Small intestine (tissue), 7 donors: ENCODE measurements around the gene TPRG1L. TPM values are rescaled to one million over a fixed set of nuclear protein-coding genes. Genes with fewer than 3 reads are reported as not detected.

ENCODE experiments used
- DNase-seq, 2 donors: peaks; one replicate each; pipeline versions ENCODE4 v3.0.0 to v3.0.0-alpha.2; 2013
- FAIRE-seq: peaks from 2 replicates; lab custom pipeline; 2012; peaks lifted over from hg19 to GRCh38; lab: Jason Lieb, UNC
- H3K27ac ChIP-seq, 3 donors: one replicate each; pipeline ENCODE4 v1.5.1; 2013; ENCODE audit warnings: low read length in 2 of 3, mild to moderate bottlenecking in 2 of 3, control low read depth in 1 of 3, inconsistent platforms in 1 of 3, low read depth in 1 of 3, moderate library complexity in 1 of 3
- H3K27me3 ChIP-seq, 3 donors: one replicate each; pipeline ENCODE4 v1.6.1; 2013; ENCODE audit warnings: low read length in 3 of 3, inconsistent platforms in 1 of 3; ENCODE audit not compliant: control insufficient read depth in 3 of 3, insufficient read depth in 3 of 3
- H3K36me3 ChIP-seq, 3 donors: one replicate each; pipeline ENCODE4 v1.6.1; 2013; ENCODE audit warnings: low read length in 3 of 3, inconsistent platforms in 1 of 3, low read depth in 1 of 3, mild to moderate bottlenecking in 1 of 3, moderate library complexity in 1 of 3; ENCODE audit not compliant: control insufficient read depth in 3 of 3, insufficient read depth in 2 of 3
- H3K4me1 ChIP-seq, 3 donors: one replicate each; pipeline ENCODE4 v1.6.1; 2013; ENCODE audit warnings: low read length in 2 of 3, inconsistent platforms in 1 of 3, low read depth in 1 of 3, mild to moderate bottlenecking in 1 of 3, moderate library complexity in 1 of 3; ENCODE audit not compliant: control insufficient read depth in 3 of 3, insufficient read depth in 2 of 3
- H3K4me3 ChIP-seq, 3 donors: one replicate each; pipeline ENCODE4 v1.5.1; 2013; ENCODE audit warnings: low read length in 3 of 3, control low read depth in 1 of 3, inconsistent platforms in 1 of 3, low read depth in 1 of 3, mild to moderate bottlenecking in 1 of 3, moderate library complexity in 1 of 3
- H3K9me3 ChIP-seq, 2 donors: one replicate each; pipeline ENCODE4 v1.6.1; 2013; ENCODE audit warnings: low read depth in 1 of 2, low read length in 1 of 2; ENCODE audit not compliant: control insufficient read depth in 2 of 2, insufficient read depth in 1 of 2
- WGBS, 3 donors: extraction: QIAGEN DNeasy Blood & Tissue Kit; methylation state at CpG; one replicate each; pipeline ENCODE4 v1.1.7; 2013; 5-methylcytosine and 5-hydroxymethylcytosine counted together
- polyA plus RNA-seq, 4 donors: library from polyadenylated mRNA; stranded (reverse) in 3 of 4; unstranded in 1 of 4; fragments of 200-250 nt in 3 of 4; fragments of 120-200 nt in 1 of 4; gene quantifications; one replicate each; pipeline versions ENCODE4 v1.2.1 to v1.2.3, GENCODE V29; 2013
- donor health status: healthy with polysubstance abuse.
- donor health status: control.
- donor health status: control.
- donor health status: Bipolar disorder and iron deficiency.
- donor health status: healthy.

Gene TPRG1L
- polyA plus RNA-seq, 4 donors: 41.2 to 97.8 (median 92.0) TPM

DNA sequence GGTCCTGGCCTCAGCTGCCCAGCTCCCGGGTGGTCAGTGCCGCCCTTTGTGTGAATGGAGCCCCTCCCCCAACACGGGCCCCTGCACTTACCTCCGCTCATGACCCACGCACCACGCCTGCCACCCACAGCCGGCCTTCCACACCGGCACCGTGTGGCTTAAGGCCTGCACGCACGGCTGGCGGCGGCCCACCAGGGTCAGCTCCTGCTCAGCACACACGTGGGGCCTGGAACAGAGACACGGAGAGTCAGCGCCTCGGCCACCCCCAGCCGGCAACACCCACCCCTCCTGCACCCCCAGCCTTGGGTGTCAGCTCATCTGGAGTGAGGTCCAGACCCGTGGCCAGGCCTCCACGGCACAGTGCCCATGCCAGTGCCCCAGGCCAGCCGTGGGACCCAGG is 22.4 kb upstream of the TPRG1L start:
- no peak for DNase-seq
- H3K4me1 ChIP-seq: peaks cover 0 to 8% (median 5%) of the 10 kb centered on the region in 3 donors
- no peak for FAIRE-seq
- no peaks in the 10 kb centered on the region for H3K27me3 ChIP-seq
- no peak overlapping the region for H3K4me3 ChIP-seq
- 82 to 91% (median 87%) methylated on average over 20 to 21 of the region's 21 CpGs for WGBS, 3 donors
- H3K27ac ChIP-seq: no peak overlapping the region
- H3K36me3 ChIP-seq: peaks cover 0 to 4% (median 0%) of the 10 kb centered on the region in 3 donors
- peaks cover 0 to 9% of the 10 kb centered on the region in 2 donors for H3K9me3 ChIP-seq

DNA sequence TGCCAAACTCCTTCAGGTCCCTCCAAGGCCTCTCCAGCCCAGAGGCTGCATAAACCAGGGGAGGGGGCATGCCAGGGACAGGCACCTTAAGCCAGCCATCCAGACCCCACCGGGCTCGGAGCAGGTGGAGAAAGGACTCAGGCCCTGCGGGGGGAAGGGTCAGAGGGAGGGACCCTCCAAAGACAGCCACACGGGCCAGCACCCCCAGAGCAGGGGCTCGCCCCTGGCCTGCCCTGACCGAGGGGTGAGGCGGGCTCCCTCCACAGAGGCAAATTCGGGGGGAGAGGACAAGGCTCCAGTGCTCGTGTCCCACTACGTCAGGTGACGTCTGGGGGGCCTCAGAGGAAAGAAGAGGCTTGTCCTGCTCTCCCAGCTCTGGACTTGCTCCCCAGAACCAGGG is 21.7 kb upstream of the TPRG1L start:
- FAIRE-seq: no peak
- no peak for DNase-seq
- Histone ChIP-seq H3K4me3 (no peak overlapping the region), H3K4me1 (peaks cover 0 to 2% (median under 1%) of the 10 kb centered on the region in 3 donors), H3K9me3 (peaks cover 0 to 9% of the 10 kb centered on the region in 2 donors), H3K27me3 (no peaks in the 10 kb centered on the region), H3K36me3 (peaks cover 0 to 4% (median 0%) of the 10 kb centered on the region in 3 donors), H3K27ac (no peak overlapping the region)
- 90 to 94% (median 91%) methylated on average over 10 to 11 of the region's 11 CpGs for WGBS, 3 donors

DNA sequence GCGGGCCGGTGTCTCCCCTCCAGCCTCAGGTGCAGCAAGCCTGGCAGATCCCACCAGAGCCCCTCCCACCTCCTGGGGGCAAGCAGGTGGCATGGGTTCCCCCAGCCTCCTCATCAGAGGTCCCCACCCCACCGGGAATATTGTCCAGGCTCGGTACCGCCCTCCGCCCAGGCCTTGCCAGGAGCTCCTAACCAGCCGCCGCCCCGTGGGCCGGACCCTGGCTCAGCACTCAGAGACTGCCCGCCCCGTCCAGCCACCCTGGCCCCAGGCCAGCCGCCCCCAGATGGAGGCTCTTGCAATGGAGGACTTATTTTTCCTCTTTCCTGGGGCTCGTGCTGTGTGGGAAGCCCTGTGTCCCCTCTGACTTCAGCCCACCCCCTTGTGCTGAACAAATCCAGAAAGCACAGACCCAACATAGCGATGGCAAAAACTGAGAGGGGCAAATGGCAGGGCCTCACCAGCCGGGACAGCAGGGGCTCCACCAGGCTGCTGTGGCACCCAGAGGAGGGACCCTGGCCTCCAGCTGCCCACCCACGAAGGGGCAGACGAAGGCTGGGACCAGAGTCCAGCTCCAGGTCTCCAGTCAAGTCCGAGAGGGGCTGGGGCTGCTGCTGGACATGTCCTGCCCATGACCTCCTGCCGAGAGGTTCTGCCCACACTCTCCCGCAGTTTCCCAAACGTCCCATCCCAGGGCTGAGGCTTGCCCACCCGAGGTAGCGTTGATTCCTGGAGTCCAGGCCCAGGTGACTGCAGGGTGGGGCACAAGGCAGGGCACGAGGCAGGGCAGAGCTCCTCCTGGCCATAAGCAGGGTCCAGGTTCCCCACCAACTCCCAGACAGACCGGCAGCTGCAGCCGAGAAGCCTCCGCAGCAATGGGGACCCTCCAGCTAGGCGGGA is 21.0 kb upstream of the TPRG1L start:
- no peak for FAIRE-seq

DNA sequence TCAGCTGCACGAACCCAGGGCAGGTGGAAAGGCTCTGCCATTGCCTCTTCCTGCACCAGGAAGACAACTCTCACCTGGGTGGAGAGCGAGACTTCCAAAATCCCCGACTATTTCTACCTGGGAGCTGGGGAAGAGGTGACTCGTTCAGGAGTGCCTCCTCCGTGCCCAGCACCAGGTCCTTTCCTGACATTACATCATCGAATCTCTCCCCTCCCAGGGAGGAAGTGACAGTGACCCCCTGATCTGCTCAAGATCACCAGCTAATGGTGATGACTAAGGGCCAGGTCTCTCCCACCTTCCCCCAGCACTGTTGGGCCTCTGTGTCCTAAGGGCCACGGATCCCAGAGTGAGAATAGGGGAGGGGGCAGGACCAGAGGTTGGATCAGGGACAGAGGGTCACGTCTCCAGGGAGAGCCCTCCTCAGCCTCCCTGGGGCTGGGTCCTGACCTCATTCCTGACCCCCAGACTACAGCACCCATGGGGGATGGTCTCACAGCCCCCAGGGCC is 20.3 kb upstream of the TPRG1L start:
- Histone ChIP-seq H3K9me3 (peaks cover 0 to 9% of the 10 kb centered on the region in 2 donors), H3K36me3 (peaks cover 0 to 4% (median 0%) of the 10 kb centered on the region in 3 donors), H3K4me3 (no peak overlapping the region), H3K27me3 (peaks cover 0 to 3% (median 1%) of the 10 kb centered on the region in 3 donors), H3K4me1 (no peaks in the 10 kb centered on the region), H3K27ac (no peak overlapping the region)
- WGBS, 3 donors: 71 to 87% (median 84%) methylated on average over 6 to 8 of the region's 8 CpGs
- FAIRE-seq (no peak), DNase-seq (no peak)

More for the DNA sequence above, 21.0 kb upstream of the TPRG1L start:
- H3K4me3 ChIP-seq: no peak overlapping the region
- H3K9me3 ChIP-seq: peaks cover 0 to 9% of the 10 kb centered on the region in 2 donors
- no peaks in the 10 kb centered on the region for H3K4me1 ChIP-seq
- no peak for DNase-seq
- peaks cover 0 to 3% (median 0%) of the 10 kb centered on the region in 3 donors for H3K27me3 ChIP-seq
- H3K36me3 ChIP-seq: peaks cover 0 to 4% (median 0%) of the 10 kb centered on the region in 3 donors
- H3K27ac ChIP-seq: no peak overlapping the region
- 82 to 87% (median 84%) methylated on average over 28 to 29 of the region's 29 CpGs for WGBS, 3 donors

DNA sequence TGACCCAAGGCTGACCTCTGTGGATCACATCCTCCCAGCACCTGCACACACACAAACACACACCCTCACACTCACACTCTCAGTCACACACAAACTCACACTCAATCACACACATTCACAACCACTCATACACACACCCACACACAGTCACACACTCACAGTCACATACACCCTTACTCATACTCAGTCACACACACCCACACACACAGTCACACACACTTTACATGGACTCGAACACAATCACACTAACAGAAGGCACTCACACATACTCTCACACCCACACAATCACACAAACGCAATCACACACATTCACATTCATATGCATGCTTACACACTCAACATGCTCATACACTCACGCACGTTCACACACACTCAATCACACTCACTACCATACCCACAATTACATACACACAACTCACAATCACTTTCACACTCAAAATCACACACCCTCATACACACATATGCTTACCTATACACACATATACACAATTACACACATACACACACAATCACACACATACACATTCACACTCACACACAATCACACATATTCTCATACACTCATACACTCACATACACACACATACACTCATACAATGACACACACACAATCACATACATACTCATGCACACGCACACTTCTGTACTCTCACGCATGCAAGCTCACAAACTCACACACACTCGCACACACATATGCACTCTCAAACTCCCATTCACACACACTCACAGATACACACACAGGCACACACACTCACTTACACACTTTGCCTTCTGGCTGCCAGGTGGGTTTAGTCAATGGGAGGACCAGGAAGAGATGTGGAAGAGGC is 19.6 kb upstream of the TPRG1L start:
- H3K9me3 ChIP-seq: peaks cover 0 to 9% of the 10 kb centered on the region in 2 donors
- DNase-seq (no peak), FAIRE-seq (no peak)
- peaks cover 0 to 4% (median 3%) of the 10 kb centered on the region in 3 donors for H3K27me3 ChIP-seq
- 82 to 94% (median 89%) methylated on average over 7 of the region's 7 CpGs for WGBS, 3 donors
- no peak overlapping the region for H3K27ac ChIP-seq
- H3K4me3 ChIP-seq: no peak overlapping the region
- H3K36me3 ChIP-seq: peaks cover 0 to 4% (median 0%) of the 10 kb centered on the region in 3 donors
- H3K4me1 ChIP-seq: peaks cover 0 to 2% (median 0%) of the 10 kb centered on the region in 3 donors

DNA sequence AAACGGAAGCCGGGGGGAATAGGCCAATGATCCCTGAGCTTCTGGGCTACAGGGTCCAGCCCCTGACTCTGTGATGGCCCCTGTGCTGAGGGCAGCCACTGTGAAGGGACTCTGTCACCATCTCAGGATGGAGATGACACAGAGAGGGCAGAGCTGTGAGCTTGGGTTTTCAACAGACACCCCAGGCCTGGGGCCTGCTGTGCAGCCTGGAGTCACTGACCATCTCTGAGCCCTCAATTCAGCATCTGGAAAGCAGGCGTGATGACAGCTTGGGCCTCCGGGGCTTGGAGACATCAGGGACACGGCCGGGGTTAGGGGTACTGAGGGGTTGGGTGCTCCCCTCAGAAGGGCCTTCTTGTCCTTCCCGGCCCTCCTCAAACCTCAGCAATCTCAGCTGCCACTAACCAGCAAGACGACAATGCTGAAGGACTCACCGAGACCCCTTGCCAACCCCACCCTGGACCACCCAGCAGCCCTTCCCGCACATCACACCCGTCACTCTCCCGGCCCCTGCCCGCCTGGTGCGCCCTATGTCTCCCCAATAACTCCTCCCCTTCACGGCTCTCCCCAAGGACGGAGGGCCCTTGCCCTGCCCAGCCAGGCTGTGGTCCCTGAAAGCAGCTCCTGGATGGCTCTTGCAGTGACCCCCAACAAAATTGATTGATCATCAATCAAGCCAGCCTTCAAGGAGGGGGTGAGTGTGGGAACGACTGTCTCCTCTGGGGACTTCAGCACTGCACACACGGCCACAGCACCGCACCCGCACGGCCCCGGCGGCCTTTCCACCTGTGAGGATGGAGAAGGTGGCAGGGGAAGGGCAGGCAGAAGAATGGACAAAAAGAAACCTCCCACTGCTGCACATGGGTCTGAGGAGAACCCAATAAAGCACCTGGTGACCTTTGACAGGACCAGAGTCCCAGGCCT is 17.8 kb upstream of the TPRG1L start:
- 70 to 84% (median 73%) methylated on average over 21 to 23 of the region's 23 CpGs for WGBS, 3 donors
- H3K36me3 ChIP-seq: no peaks in the 10 kb centered on the region
- peaks cover 3 to 9% (median 4%) of the 10 kb centered on the region in 3 donors for H3K27me3 ChIP-seq
- H3K4me3 ChIP-seq: no peak overlapping the region
- FAIRE-seq (no peak), DNase-seq (no peak)
- no peak overlapping the region for H3K27ac ChIP-seq
- H3K4me1 ChIP-seq: peaks cover 0 to 14% (median 5%) of the 10 kb centered on the region in 3 donors
- peaks cover 0 to 9% of the 10 kb centered on the region in 2 donors for H3K9me3 ChIP-seq

DNA sequence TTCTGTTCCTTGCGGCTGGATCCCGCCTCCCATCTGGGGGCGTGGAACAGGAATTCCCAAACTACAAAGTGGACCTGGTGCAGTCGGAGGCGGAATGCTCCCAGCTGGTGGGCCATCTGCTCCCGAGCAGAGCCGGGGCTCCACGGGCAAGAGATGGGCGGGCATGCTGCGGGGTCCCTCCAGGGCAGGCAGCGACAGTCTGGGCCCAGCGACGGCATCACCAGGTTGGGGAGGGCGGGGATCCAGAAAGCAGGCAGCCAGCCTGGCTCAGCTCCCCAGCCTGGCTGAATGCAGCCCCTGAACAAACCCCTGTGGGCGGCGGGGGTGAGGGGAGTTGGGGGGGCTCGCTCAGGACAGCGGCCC is 17.1 kb upstream of the TPRG1L start:
- Histone ChIP-seq H3K36me3 (no peaks in the 10 kb centered on the region), H3K27me3 (peaks cover 3 to 9% (median 5%) of the 10 kb centered on the region in 3 donors), H3K9me3 (peaks cover 0 to 9% of the 10 kb centered on the region in 2 donors), H3K27ac (no peak overlapping the region), H3K4me3 (no peak overlapping the region), H3K4me1 (peaks cover 0 to 15% (median 5%) of the 10 kb centered on the region in 3 donors)
- WGBS, 3 donors: 85 to 91% (median 85%) methylated on average over 15 to 18 of the region's 18 CpGs
- no peak for DNase-seq
- FAIRE-seq: no peak
